KOPT-K1 (cell line): Measurements from ENCODE around the gene MRPS23.

Source experiments
- H3K27ac ChIP-seq: fragments of 200-600 bp; sonication (generic); 2 replicates; pipeline ENCODE4 v1.5.1; 2016; ENCODE audit warnings: antibody characterized with exemption, mild to moderate bottlenecking, low read depth, low read length; ENCODE audit not compliant: poor library complexity, severe bottlenecking
- H3K36me3 ChIP-seq: fragments of 200-600 bp; sonication (generic); 2 replicates; pipeline ENCODE4 v1.5.1; 2017; ENCODE audit warnings: antibody characterized with exemption, mild to moderate bottlenecking, low read length, moderate library complexity; ENCODE audit not compliant: insufficient read depth
- H3K9me3 ChIP-seq: fragments of 200-600 bp; sonication (generic); 2 replicates; pipeline ENCODE4 v1.5.1; 2017; ENCODE audit warnings: antibody characterized with exemption, low read length, mild to moderate bottlenecking; ENCODE audit not compliant: insufficient read depth, poor library complexity, severe bottlenecking

Gene MRPS23

DNA sequence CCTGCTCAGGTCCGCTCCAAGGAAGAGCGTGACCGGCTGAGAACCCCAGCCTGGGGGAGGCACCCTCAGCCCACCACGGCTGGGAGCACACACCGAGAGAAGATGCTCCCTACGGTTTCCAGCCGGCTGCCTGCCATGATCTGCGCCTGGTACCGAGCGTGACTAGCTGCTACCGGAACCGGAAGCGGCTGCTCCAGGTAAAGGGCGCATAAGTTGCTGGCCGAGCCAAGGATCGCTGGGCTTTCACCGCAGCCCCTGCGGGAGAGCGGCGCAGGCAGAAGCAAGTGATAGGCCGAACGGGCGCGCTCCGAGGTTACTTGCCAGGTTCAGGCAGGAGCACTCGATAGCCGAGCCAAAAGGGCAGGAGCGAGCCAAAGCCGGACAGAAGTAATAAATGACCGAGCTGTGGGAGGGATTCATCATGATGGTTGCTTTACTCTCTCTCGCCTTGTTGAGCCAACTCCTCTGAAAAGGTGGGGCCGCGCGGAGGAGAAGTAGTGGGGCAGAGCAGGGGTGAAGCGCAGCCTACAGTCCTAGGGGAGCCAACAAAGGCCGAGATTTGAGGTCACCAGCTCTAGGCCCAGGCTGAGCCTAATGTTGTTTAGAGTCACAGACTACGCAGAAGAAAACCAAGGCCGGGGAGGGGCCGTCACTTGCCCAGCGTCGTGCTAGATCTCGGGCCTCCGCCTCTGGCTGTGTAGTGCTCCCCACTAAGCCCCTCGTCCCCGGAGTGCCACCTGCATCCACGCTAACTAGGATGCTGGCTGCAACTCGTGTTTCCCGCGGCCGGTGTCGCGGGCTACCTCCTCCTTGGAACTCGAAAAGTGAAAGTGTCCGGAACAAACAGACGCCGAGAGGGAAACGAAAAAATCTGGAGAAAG lies at the start of gene MRPS23:
MRPS23 (minus strand) TSS at position 171 of the 881 bp plus-strand sequence; CDS start at position 137, 34 bp downstream.
- Histone ChIP-seq H3K36me3 (peaks cover 26% of the 10 kb centered on the region), H3K9me3 (no peaks in the 10 kb centered on the region), H3K27ac (peak within 1 kb of the TSS; percentile 67)

DNA sequence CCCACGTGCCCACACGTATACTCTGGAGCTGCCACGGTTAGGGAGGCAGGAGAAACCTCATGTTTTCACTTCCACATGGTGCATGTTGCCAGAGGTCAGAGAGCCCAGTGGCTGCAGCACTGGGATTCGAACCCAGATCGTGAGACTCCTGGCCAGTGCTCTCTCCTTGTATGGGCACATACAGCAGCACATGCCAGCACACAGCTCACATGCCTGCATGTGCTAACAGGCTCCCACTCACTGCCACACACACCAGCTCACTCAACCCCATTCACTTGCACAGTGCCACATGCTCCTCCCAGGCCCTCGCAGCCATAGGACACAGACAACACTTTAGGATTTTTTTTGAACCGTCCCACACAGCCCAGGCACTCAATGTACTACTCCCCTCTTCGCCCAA lies 49.5 kb upstream of the MRPS23 start:
- H3K36me3 ChIP-seq: no peaks in the 10 kb centered on the region
- no peaks in the 10 kb centered on the region for H3K9me3 ChIP-seq
- H3K27ac ChIP-seq: no peak overlapping the region

DNA sequence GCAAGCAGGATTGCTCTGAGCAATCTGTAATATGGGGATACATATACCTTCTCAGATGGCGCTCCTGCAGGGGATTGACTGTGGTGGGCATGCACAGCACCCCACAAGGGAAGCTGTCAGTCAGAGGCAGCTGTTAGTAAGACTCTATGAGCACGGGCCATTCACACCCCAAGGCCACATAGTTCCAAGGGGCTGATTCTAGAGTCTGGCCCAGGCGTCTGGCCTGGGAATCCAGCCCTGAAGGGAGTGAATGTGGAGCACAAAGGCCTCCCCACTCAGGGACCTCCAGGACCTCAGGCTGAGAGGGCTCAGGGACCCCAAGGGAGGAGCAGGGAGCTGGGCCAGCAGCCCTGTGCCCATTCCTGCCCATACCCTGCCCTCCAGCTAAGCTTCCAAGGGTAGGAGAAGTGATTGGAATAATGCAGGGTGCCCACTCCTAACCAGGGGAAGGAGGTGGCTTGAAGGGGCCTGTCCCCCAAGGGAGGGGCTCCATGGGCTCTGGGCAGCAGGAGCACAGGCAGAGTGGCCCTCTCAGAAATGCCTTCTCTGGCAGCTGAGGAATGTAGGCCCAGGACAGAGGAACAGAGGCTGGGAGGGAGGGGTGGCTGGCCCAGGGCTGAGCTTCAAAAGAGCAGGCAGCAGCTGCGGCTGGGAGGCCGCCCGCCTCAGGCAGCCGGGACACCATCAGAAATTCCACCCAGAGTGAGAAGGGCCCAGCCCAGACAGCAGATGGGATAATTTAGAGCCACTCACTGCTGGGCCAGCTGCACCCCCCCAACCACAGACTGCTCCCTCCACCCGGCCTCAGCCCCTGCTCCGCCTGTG lies 48.9 kb upstream of the MRPS23 start:
- Histone ChIP-seq H3K9me3 (no peaks in the 10 kb centered on the region), H3K27ac (no peak overlapping the region)

DNA sequence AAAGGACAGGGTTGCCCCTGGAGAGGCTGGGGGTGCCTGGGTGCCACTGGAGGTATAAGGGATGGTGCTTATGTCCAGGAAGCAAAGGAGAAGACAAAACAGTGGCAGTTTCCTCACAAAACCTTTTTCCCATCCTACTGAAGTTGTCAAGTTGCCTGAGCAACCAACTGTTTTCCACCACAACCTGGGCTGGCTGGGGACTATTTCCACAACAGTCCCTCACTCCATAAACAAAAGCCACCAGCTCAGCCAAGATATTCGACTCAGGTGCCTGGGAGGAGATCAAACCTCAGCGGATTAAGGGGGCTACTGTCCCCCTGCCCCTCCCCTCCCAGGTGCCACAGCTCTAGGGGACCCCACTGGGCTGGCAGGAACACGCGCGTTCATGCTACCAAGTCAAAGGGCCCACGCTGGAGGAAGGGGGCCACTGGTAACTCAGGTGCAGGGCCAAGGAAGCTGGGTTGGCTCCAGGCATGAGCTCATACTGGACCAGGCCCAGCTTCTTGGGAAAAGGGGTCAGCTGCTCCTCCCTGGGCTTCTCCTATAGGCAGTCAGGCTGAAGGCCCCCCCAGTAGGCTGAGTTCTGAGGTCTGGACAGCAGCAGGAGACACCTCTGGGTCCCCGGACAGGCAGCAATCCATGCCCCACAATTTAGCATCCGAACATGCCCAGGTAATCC lies 45.7 kb upstream of the MRPS23 start:
- Histone ChIP-seq H3K9me3 (no peaks in the 10 kb centered on the region), H3K36me3 (no peaks in the 10 kb centered on the region), H3K27ac (no peak overlapping the region)

More for the DNA sequence above, 48.9 kb upstream of the MRPS23 start:
- no peaks in the 10 kb centered on the region for H3K36me3 ChIP-seq

DNA sequence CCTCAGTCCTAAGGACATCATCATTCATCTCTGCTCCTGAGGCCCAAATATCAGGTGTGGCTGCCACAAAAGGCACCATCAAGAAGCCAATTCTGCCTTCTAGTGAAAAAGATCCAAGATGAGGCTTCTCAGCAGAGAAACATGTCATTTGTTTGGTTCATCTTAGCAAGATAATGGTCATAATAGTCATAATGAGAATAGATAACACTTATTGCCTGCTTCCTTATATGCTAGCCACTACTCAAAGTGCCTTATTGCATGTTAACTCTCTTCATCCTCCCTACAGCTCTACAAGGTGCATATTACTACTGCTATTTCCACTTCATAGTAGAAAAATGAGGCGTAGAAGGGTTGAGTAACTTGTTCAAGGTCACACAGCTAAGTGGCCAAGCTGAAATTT lies 45.0 kb upstream of the MRPS23 start:
- H3K27ac ChIP-seq: no peak overlapping the region
- no peaks in the 10 kb centered on the region for H3K9me3 ChIP-seq
- no peaks in the 10 kb centered on the region for H3K36me3 ChIP-seq

DNA sequence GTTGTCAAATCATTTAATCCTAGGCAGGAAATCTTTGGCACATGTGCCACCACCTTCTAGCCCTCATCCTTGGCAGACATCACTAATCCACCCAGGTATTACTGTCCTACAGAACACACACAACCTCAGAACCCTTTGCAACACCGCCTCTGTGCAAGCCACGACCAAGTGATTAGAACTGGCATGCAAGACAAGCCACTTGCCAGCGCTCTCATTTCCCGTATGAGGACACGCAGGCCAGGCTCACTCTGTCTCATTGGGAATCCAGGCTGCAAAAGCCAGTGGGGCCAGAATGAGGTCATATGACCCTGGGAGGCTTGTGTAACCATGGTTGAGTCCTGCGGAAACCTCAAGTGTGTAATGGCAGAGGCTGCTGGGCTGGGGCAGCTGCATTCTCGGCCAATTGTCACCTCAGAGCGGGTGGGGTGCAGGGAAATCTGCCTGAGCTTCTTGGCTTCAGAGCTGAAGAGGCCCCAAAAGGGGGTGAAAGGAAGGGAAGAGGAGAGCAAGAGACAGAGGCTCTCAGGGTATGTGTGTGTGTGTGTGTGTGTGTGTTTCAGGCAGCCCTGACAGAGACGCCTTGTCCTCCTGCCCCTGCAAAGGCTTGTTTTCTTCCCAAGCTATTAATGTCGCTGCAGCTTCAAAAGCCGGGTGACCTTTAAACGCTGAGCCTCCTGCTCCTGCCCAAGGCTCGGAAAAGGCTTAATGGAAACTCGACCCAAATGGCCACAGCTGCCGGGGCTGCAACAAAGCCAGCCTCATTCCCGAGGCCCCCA lies 43.2 kb upstream of the MRPS23 start:
- Histone ChIP-seq H3K36me3 (no peaks in the 10 kb centered on the region), H3K9me3 (no peaks in the 10 kb centered on the region), H3K27ac (no peak overlapping the region)

DNA sequence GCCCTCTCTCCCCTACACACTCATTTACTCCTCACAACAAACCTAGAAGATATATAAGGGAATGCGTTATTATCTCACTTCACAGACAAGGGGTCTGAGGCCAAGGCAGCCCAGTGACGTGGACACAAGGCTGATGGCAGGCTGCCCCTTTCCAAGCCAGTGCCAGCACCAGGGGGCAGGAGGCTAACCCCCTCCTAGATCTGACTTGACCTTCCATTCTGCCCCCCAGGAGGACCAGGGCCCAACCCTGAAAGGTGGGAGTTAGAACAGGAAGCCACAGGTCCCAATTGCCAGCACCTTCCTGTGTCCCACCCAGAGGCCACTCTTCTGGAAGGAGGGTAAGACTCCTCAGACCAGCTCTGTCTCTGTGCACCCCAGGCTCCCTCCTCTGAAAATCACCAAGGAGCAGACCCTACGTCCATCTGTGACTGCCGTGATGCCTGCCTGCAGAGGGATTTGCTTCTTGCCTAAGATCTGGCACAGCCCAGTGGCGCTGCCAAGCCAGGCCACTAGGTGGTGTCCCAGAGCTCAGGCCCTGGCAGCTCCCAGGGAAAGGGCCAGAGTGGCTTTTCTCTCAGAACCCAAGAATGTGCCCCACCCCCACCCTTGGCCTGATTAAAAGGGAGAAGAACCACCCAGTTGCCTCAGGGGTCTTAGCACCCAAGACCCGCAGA lies 42.4 kb upstream of the MRPS23 start:
- Histone ChIP-seq H3K9me3 (no peaks in the 10 kb centered on the region), H3K36me3 (no peaks in the 10 kb centered on the region), H3K27ac (no peak overlapping the region)

DNA sequence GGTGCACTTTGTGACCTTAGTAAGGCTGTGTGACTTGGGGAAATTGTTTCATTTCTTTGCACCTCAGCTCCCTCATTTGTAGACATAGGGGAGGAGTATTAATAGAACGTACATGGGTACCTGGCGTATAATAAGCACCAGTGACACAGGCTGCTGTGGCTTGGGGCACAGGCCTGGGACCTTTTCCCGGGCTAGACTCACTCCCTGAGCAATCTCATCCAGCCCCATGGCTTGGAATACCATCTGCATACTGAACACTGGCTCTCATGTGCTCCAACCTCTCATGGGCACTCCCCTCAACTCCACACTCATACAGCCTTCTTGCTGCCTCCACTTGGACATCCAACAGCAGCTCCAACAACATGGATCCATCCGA lies 41.0 kb upstream of the MRPS23 start:
- no peaks in the 10 kb centered on the region for H3K9me3 ChIP-seq
- no peaks in the 10 kb centered on the region for H3K36me3 ChIP-seq
- H3K27ac ChIP-seq: no peak overlapping the region

DNA sequence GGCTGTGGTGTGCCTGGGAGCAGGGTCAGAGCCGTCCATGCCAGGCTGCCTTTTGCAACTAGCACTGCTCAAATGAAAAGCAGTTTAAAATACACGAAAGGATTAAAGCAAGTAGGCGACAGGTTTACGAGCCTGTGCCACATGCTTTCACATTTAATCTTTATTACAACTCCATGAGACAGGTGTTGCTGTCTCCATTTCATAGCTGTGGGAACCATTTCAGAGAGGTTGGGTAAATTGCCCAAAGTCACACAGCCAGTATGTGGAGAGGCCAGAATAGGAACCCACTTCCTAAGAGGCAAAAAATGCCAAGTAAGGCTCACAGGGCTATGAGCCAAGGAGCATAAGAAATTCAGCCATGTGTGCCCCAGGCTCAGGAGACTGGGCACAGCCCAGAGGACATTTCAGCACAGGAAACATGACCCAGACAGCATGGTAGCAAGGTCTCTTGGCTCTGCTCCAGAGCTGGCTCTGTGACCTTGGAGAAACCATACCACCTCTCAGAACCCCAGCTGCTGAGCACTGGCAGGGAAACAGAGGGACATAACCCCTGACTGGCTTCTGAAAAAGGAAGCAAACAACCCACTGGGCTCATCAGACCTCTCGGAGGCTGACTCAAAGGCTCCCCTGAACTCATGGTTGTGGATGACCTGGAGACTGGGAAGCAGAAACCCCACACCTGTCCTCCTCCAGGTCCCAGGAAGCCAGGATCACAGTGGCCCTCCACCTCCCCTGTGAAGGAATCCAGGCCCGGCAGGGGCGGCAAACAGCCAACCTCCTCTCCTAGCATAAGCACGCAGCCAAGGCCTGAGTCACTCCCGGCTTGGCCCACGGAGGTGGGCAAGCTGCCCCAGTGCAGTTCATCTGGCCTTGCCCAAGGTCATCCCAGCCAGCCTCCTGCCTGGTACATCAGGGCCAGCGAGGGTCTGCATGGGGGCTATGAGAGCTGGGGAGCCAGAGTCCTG lies 40.3 kb upstream of the MRPS23 start:
- Histone ChIP-seq H3K36me3 (no peaks in the 10 kb centered on the region), H3K27ac (no peak overlapping the region), H3K9me3 (no peaks in the 10 kb centered on the region)

DNA sequence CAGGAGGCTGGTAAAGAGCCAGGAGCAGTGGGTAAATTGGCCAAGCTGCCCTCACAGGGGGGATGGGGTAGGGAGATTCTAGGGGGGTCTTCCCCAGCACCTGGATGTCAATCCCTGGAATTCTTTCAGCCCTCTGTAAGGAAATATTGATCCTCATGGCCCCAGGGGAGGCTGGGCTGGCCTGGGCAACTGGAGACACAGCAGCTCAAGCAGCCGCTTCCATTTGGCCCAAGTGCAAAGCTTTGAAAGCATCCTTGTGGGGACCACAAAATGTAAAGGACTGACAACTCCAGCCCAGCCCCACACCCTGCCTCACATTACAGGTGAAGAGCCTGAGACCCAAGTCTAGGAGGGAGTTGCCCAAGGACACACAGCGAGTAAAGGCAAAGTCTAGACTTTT lies 39.4 kb upstream of the MRPS23 start:
- Histone ChIP-seq H3K27ac (no peak overlapping the region), H3K36me3 (no peaks in the 10 kb centered on the region), H3K9me3 (no peaks in the 10 kb centered on the region)

DNA sequence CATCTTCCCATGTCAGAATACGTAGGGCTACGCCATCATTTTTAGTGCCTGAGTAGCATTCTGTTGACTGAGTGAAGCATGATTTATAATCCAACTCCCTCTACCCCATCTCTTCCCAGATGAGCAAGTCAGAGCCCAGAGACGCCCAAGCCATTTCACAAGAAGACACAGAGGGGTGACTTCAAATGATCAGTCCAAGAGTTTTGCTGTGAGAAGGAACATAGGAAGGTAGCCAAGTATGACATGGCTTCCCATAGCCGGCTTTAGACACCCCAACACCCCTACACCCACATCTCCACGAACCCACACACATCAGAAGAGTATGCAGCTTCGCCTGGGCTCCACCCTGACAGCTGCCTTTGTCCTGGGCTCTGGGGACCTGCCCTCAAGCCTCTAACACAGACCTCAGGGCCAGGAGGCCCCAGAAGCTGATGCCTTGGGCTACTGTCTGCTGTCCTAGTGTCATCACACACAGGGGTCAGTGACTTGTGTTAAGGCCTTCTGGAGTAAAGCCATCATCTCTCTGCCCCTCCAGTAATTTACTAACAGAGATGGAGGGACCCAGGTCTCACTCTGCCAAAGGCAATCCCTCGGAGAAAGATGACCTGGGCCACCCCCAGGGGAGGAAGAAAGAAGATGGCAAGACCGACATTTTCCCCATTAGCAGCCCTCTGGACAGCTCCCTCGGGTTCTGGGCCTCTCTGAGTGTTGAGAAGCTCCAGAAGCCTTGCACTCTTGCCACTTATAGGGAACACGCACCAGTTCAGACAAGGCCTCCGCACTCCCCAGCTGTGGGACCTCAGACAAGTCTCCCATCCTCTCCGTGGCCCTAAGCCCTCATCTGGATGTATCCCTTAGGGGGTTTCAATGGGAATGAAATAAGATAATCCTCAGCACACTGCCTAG lies 38.7 kb upstream of the MRPS23 start:
- Histone ChIP-seq H3K27ac (no peak overlapping the region), H3K9me3 (no peaks in the 10 kb centered on the region), H3K36me3 (no peaks in the 10 kb centered on the region)

DNA sequence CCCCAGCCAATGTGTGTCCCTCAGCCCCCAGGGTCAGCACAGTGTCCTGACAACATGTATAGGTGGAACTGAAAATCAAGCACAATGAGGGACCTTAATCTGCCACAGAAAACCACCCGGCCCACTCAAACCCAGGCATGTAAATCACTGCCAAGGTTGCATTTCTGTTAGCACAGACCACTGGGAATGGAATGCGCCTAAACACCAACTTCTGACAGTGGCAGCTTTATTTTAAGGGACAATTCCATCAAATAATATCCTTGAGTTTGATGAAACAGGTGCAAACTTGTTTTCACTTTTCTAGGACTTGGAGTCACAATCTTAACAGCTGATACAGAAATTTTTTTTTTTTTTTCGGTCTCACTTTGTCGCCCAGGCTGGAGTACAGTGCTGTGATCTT lies 37.3 kb upstream of the MRPS23 start:
- Histone ChIP-seq H3K9me3 (no peaks in the 10 kb centered on the region), H3K36me3 (no peaks in the 10 kb centered on the region), H3K27ac (no peak overlapping the region)
